SH-SY5Y (cell line): ENCODE data around the gene GOLM1.

ENCODE experiments used
- GATA2 ChIP-seq: IDR thresholded peaks from 2 replicates; pipeline ENCODE4 v1.6.1; 2011; ENCODE audit warnings: mild to moderate bottlenecking, low read depth, low read length
- GATA3 ChIP-seq: IDR thresholded peaks from 2 replicates; pipeline ENCODE4 v1.6.1; 2011; ENCODE audit warnings: low read depth, mild to moderate bottlenecking, low read length, moderate library complexity

- TF ChIP-seq GATA2 (no peak), GATA3 (no peak)
Observed at GRCh38 chr9:86128235-86128822, 29.0 kb upstream of the GOLM1 start.
